Right lobe of liver (tissue), 6 donors: ENCODE measurements around the gene MYL2. TPM values are rescaled to one million over a fixed set of nuclear protein-coding genes. Genes with fewer than 3 reads are reported as not detected.

Experiments
- ATAC-seq, 4 donors: fragments of 200-7000 bp; cut with Tn5 transposase; one replicate each; pipeline ENCODE4 v1.9.1; 2020; ENCODE audit warnings: mild to moderate bottlenecking in 4 of 4, moderate library complexity in 4 of 4
- DNase-seq, 3 donors: peaks; one replicate each; pipeline ENCODE4 v3.0.0-alpha.2; 2020
- H3K27ac ChIP-seq, 3 donors: fragments of 200-600 bp; one replicate each; pipeline ENCODE4 v1.8.0; 2022
- H3K27me3 ChIP-seq, 2 donors: fragments of 200-600 bp; one replicate each; pipeline ENCODE4 v1.8.0; 2022
- H3K36me3 ChIP-seq, 4 donors: fragments of 200-600 bp; sonication (generic) in 1 of 4; one replicate each; pipeline versions ENCODE4 v1.5.1 to v1.8.0; 2017 to 2022; ENCODE audit warnings: control low read depth in 1 of 4
- H3K4me1 ChIP-seq, 4 donors: fragments of 200-600 bp; sonication (generic) in 1 of 4; one replicate each; pipeline versions ENCODE4 v1.5.1 to v1.8.0; 2017 to 2022; ENCODE audit warnings: control low read depth in 1 of 4
- H3K4me3 ChIP-seq, 3 donors: fragments of 200-600 bp; one replicate each; pipeline ENCODE4 v1.8.0; 2022
- H3K9me3 ChIP-seq, 4 donors: fragments of 200-600 bp; sonication (generic) in 1 of 4; one replicate each; pipeline versions ENCODE4 v1.5.1 to v1.8.0; 2017 to 2022; ENCODE audit warnings: control low read depth in 1 of 4
- CTCF ChIP-seq, 4 donors: fragments of 200-600 bp in 3 of 4; fragments of 450-650 bp in 1 of 4; IDR thresholded peaks; one replicate each; pipeline versions ENCODE4 v1.5.1 to v1.8.0; 2016 to 2022; ENCODE audit warnings: antibody characterized with exemption in 4 of 4, mild to moderate bottlenecking in 2 of 4
- POLR2A ChIP-seq: fragments of 450-650 bp; IDR thresholded peaks from one replicate; pipeline ENCODE4 v1.6.1; 2017; ENCODE audit warnings: antibody characterized with exemption, mild to moderate bottlenecking
- WGBS: methylation state at CpG from one replicate; pipeline ENCODE4 v1.1.6; 2018; ENCODE audit warnings: low coverage, low lambda C conversion rate; ENCODE audit not compliant: insufficient coverage; ENCODE audit errors: missing lambda C conversion rate; 5-methylcytosine and 5-hydroxymethylcytosine counted together
- intact Hi-C, 2 donors: fragments of 100-400 bp; cut with DNase I; formaldehyde crosslinking; loops; one replicate each; pipeline versions ENCODE4 v1.11.2 to v1.14.1; 2022
- total RNA-seq, 6 experiments: library from RNA; depleted of rRNA in 2 of 6; stranded (reverse); fragments of >200 nt in 2 of 6; fragmentation: NEBNext Ultra II Directional in 3 of 6; extraction: Animal tissue kit (Norgen Biotek cat#: 25700) in 3 of 6; gene quantifications; one replicate each; pipeline versions ENCODE4 v1.1.0 to v1.2.4, GENCODE V29; 2016 to 2023
- donor health status: DM: no; HTN: yes; CAD: no.
- donor health status: DM: no; HTN: no; CAD: no.
- donor health status: DM: no; HTN: no; CAD: no.
- donor health status: DM: no; HTN: yes; CAD: no.
- donor health status: DM: no; HTN: yes; CAD: no.

Gene MYL2
- total RNA-seq, 6 experiments from 2014 or later: 0.49 to 4.3 (median 1.0) TPM

- intact Hi-C loops: loop anchor here in 1 of 2 donors (10.0 kb wide), 1 partner anchor 368 kb away; no protein-coding TSS in a partner anchor
- Histone ChIP-seq H3K27ac (no peak overlapping the region), H3K9me3 (no peaks in the 10 kb centered on the region), H3K36me3 (no peaks in the 10 kb centered on the region), H3K4me1 (peaks cover 0 to 5% (median 0%) of the 10 kb centered on the region in 4 donors), H3K4me3 (no peak overlapping the region), H3K27me3 (no peaks in the 10 kb centered on the region)
- ATAC-seq (no peak), DNase-seq (no peak)
- no peak for TF ChIP-seq POLR2A
- TF ChIP-seq CTCF (IDR thresholded peaks at IDR 0.05): no peak
- WGBS: 29% methylated on average over 9 of the region's 13 CpGs
Observed at GRCh38 chr12:110936367-110937103, 16.2 kb upstream of the MYL2 start.

- Histone ChIP-seq H3K36me3 (no peaks in the 10 kb centered on the region), H3K9me3 (no peaks in the 10 kb centered on the region), H3K27me3 (no peaks in the 10 kb centered on the region), H3K4me3 (no peak overlapping the region), H3K4me1 (peaks cover 0 to 5% (median 0%) of the 10 kb centered on the region in 4 donors), H3K27ac (no peak overlapping the region)
- intact Hi-C loops: loop anchor here in 1 of 2 donors (10.0 kb wide), 1 partner anchor 369 kb away; no protein-coding TSS in a partner anchor
- ATAC-seq (no peak), DNase-seq (no peak)
- 100% methylated on average over 1 of the region's 4 CpGs for WGBS
- TF ChIP-seq CTCF (IDR thresholded peaks at IDR 0.05) (no peak), POLR2A (no peak)
Observed at GRCh38 chr12:110935588-110935987, 15.2 kb upstream of the MYL2 start.

- no peak overlapping the region for H3K4me3 ChIP-seq
- H3K27me3 ChIP-seq: no peaks in the 10 kb centered on the region
Observed at GRCh38 chr12:110934093-110934852, 13.9 kb upstream of the MYL2 start.

More at GRCh38 chr12:110934093-110934852, 13.9 kb upstream of the MYL2 start:
- H3K9me3 ChIP-seq: no peaks in the 10 kb centered on the region
- DNase-seq: no peak
- peaks cover 0 to 5% (median 0%) of the 10 kb centered on the region in 4 donors for H3K4me1 ChIP-seq
- intact Hi-C loops: loop anchor here in 1 of 2 donors (10.0 kb wide), 1 partner anchor 371 kb away; no protein-coding TSS in a partner anchor
- TF ChIP-seq CTCF (IDR thresholded peaks at IDR 0.05) (no peak), POLR2A (no peak)
- ATAC-seq: no peak
- 62% methylated on average over 3 of the region's 3 CpGs for WGBS
- no peaks in the 10 kb centered on the region for H3K36me3 ChIP-seq
- no peak overlapping the region for H3K27ac ChIP-seq
